ENCODE results near the gene DENND5A. TPM values are rescaled to one million over a fixed set of nuclear protein-coding genes. Genes with fewer than 3 reads are reported as not detected.
"Not testable (repeated sequence)": the region's sequence is repeated elsewhere in the genome, so short reads cannot be mapped to it uniquely, and the experiment has no call there.

Gene DENND5A
- total RNA-seq, 1 experiment from 2014 or later: 46.3 TPM

- DNase-seq (ENCODE audit: extremely low read depth, low read depth): no peak
These were observed 155.1 kb downstream of the DENND5A start for GRCh38 chr11:9109858-9110731.

GRCh38 chr11:9104580-9104979 is 160.6 kb downstream of the DENND5A start:
- no peak for DNase-seq (ENCODE audit: extremely low read depth, low read depth)

- no peak for DNase-seq (ENCODE audit: extremely low read depth, low read depth)
These were observed 161.4 kb downstream of the DENND5A start for GRCh38 chr11:9103542-9104276.

- no peak for DNase-seq (ENCODE audit: extremely low read depth, low read depth)
These were observed 165.5 kb downstream of the DENND5A start for GRCh38 chr11:9099617-9100016.

GRCh38 chr11:9098455-9098854 is 166.7 kb downstream of the DENND5A start:
- not testable (repeated sequence) for DNase-seq (ENCODE audit: extremely low read depth, low read depth)

GRCh38 chr11:9097186-9097943 is 167.8 kb downstream of the DENND5A start:
- not testable (repeated sequence) for DNase-seq (ENCODE audit: extremely low read depth, low read depth)

GRCh38 chr11:9096427-9096826 is 168.7 kb downstream of the DENND5A start:
- no peak for DNase-seq (ENCODE audit: extremely low read depth, low read depth)

GRCh38 chr11:9095421-9095820 is 169.7 kb downstream of the DENND5A start:
- DNase-seq (ENCODE audit: extremely low read depth, low read depth): no peak

GRCh38 chr11:9094420-9094819 is 170.7 kb downstream of the DENND5A start:
- no peak for DNase-seq (ENCODE audit: extremely low read depth, low read depth)

GRCh38 chr11:9092853-9093778 is 172.0 kb downstream of the DENND5A start:
- DNase-seq (ENCODE audit: extremely low read depth, low read depth): no peak

GRCh38 chr11:9092072-9092471 is 173.1 kb downstream of the DENND5A start:
- DNase-seq (ENCODE audit: extremely low read depth, low read depth): no peak

- DNase-seq (ENCODE audit: extremely low read depth, low read depth): no peak
These were observed 173.9 kb downstream of the DENND5A start, which contains the start of gene SCUBE2 for GRCh38 chr11:9091044-9091922. Gene SCUBE2 (minus strand): TSS chr11:9091599. CDS start chr11:9091528, 71 bp downstream.

- DNase-seq (ENCODE audit: extremely low read depth, low read depth): no peak
These were observed 174.6 kb downstream of the DENND5A start for GRCh38 chr11:9090488-9091043.

GRCh38 chr11:9089636-9090035 is 175.5 kb downstream of the DENND5A start:
- no peak for DNase-seq (ENCODE audit: extremely low read depth, low read depth)

- DNase-seq (ENCODE audit: extremely low read depth, low read depth): no peak
These were observed 176.1 kb downstream of the DENND5A start for GRCh38 chr11:9089061-9089460.
